ENCODE results near the gene RCOR3.

- TF ChIP-seq CTCF (IDR thresholded peaks at IDR 0.05) (no peak), POLR2A (IDR thresholded peaks at IDR 0.05) (no peak)
Observed at GRCh38 chr1:211361202-211361601, 102.0 kb downstream of the RCOR3 start.
